WTC11 (cell line): ENCODE results near the gene RPS15.

ENCODE experiments used
- ETV6 ChIP-seq: sonication (generic); formaldehyde crosslinking; IDR thresholded peaks from 2 replicates; pipeline ENCODE4 v1.8.1; 2022; ENCODE audit warnings: mild to moderate bottlenecking, missing genetic modification reagents
- GABPB1 ChIP-seq: sonication (generic); formaldehyde crosslinking; IDR thresholded peaks from 2 replicates; pipeline ENCODE4 v1.8.1; 2023; ENCODE audit warnings: mild to moderate bottlenecking, missing genetic modification reagents
- KAT7 ChIP-seq: sonication (generic); formaldehyde crosslinking; IDR thresholded peaks from 2 replicates; pipeline ENCODE4 v1.8.1; 2023; ENCODE audit warnings: missing genetic modification reagents, mild to moderate bottlenecking, borderline replicate concordance
- NR2C2 ChIP-seq: sonication (generic); formaldehyde crosslinking; IDR thresholded peaks from 2 replicates; pipeline ENCODE4 v1.8.0; 2022; ENCODE audit warnings: mild to moderate bottlenecking, missing genetic modification reagents
- ZNF232 ChIP-seq: sonication (generic); formaldehyde crosslinking; IDR thresholded peaks from 2 replicates; pipeline ENCODE4 v1.8.0; 2022; ENCODE audit warnings: mild to moderate bottlenecking, missing genetic modification reagents
- TF ChIP-seq, protein P1 (sequence below): sonication (generic); formaldehyde crosslinking; IDR thresholded peaks from 2 replicates; pipeline ENCODE4 v1.8.0; 2023; ENCODE audit warnings: missing genetic modification reagents, mild to moderate bottlenecking, borderline replicate concordance
- TF ChIP-seq, protein P2 (sequence below): fragments of 200-600 bp; IDR thresholded peaks from 2 replicates; pipeline ENCODE4 v1.8.0; 2022; ENCODE audit warnings: antibody characterized with exemption
- TF ChIP-seq, protein P3 (sequence below): sonication (generic); formaldehyde crosslinking; IDR thresholded peaks from 2 replicates; pipeline ENCODE4 v1.8.1; 2023; ENCODE audit warnings: mild to moderate bottlenecking, missing genetic modification reagents, moderate library complexity
- TF ChIP-seq, protein P4 (sequence below): sonication (generic); formaldehyde crosslinking; IDR thresholded peaks from 2 replicates; pipeline ENCODE4 v1.8.0; 2022; ENCODE audit warnings: mild to moderate bottlenecking, missing genetic modification reagents
- TF ChIP-seq, protein P5 (sequence below): sonication (generic); formaldehyde crosslinking; IDR thresholded peaks from 2 replicates; pipeline ENCODE4 v1.8.0; 2023; ENCODE audit warnings: missing genetic modification reagents

DNA sequence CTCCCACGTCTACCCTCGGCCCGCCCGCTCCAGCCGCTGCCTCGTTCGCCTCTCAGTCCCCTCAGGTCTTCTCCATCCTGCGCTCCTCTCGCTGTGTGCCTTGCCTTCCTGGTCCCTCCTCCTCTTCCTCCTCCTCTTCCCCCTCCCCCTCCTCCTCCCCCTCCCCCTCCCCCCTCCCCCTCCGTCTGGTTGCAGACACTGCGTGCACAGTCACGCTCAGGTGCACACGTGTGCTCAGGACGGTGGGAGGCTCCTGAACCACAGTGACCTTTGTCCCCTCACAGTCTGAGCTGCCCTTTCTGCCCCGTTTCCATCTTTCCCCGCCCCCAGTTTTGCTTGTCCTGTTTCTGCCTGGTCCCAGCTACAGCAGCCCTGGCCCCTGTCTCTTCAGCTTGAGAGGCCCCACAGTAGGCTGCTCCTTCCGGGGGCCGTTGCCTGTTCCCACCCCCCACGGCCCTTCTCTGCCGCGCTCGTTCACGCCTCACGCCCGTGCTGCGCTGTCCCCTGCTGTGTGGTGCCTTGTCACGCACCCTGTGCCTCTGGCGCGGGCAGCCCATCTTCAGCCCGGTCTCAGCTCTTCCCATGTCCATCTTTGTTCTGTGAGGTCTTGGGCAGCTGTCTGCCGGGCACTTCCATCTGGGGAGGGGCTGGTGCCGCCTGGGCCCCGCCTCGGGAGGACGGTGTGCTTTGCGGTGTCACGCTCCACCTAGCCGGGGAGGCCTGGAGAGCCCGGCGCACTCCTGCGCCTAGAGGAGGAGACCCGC is 13.8 kb upstream of the RPS15 start:
- TF ChIP-seq KAT7 (CRISPR knock-in tag), result no peak
- TF ChIP-seq, protein P1, sequence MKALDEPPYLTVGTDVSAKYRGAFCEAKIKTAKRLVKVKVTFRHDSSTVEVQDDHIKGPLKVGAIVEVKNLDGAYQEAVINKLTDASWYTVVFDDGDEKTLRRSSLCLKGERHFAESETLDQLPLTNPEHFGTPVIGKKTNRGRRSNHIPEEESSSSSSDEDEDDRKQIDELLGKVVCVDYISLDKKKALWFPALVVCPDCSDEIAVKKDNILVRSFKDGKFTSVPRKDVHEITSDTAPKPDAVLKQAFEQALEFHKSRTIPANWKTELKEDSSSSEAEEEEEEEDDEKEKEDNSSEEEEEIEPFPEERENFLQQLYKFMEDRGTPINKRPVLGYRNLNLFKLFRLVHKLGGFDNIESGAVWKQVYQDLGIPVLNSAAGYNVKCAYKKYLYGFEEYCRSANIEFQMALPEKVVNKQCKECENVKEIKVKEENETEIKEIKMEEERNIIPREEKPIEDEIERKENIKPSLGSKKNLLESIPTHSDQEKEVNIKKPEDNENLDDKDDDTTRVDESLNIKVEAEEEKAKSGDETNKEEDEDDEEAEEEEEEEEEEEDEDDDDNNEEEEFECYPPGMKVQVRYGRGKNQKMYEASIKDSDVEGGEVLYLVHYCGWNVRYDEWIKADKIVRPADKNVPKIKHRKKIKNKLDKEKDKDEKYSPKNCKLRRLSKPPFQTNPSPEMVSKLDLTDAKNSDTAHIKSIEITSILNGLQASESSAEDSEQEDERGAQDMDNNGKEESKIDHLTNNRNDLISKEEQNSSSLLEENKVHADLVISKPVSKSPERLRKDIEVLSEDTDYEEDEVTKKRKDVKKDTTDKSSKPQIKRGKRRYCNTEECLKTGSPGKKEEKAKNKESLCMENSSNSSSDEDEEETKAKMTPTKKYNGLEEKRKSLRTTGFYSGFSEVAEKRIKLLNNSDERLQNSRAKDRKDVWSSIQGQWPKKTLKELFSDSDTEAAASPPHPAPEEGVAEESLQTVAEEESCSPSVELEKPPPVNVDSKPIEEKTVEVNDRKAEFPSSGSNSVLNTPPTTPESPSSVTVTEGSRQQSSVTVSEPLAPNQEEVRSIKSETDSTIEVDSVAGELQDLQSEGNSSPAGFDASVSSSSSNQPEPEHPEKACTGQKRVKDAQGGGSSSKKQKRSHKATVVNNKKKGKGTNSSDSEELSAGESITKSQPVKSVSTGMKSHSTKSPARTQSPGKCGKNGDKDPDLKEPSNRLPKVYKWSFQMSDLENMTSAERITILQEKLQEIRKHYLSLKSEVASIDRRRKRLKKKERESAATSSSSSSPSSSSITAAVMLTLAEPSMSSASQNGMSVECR (CRISPR knock-in tag), result no peak
- TF ChIP-seq GABPB1 (CRISPR knock-in tag), result no peak
- no peak for TF ChIP-seq ZNF232
- TF ChIP-seq, protein P2, sequence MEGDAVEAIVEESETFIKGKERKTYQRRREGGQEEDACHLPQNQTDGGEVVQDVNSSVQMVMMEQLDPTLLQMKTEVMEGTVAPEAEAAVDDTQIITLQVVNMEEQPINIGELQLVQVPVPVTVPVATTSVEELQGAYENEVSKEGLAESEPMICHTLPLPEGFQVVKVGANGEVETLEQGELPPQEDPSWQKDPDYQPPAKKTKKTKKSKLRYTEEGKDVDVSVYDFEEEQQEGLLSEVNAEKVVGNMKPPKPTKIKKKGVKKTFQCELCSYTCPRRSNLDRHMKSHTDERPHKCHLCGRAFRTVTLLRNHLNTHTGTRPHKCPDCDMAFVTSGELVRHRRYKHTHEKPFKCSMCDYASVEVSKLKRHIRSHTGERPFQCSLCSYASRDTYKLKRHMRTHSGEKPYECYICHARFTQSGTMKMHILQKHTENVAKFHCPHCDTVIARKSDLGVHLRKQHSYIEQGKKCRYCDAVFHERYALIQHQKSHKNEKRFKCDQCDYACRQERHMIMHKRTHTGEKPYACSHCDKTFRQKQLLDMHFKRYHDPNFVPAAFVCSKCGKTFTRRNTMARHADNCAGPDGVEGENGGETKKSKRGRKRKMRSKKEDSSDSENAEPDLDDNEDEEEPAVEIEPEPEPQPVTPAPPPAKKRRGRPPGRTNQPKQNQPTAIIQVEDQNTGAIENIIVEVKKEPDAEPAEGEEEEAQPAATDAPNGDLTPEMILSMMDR, result no peak
- TF ChIP-seq NR2C2, result no peak
- TF ChIP-seq, protein P3, sequence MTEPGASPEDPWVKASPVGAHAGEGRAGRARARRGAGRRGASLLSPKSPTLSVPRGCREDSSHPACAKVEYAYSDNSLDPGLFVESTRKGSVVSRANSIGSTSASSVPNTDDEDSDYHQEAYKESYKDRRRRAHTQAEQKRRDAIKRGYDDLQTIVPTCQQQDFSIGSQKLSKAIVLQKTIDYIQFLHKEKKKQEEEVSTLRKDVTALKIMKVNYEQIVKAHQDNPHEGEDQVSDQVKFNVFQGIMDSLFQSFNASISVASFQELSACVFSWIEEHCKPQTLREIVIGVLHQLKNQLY (CRISPR knock-in tag), result no peak
- TF ChIP-seq, protein P4, sequence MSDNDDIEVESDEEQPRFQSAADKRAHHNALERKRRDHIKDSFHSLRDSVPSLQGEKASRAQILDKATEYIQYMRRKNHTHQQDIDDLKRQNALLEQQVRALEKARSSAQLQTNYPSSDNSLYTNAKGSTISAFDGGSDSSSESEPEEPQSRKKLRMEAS (CRISPR knock-in tag), result no peak
- TF ChIP-seq ETV6, result no peak
- TF ChIP-seq, protein P5, sequence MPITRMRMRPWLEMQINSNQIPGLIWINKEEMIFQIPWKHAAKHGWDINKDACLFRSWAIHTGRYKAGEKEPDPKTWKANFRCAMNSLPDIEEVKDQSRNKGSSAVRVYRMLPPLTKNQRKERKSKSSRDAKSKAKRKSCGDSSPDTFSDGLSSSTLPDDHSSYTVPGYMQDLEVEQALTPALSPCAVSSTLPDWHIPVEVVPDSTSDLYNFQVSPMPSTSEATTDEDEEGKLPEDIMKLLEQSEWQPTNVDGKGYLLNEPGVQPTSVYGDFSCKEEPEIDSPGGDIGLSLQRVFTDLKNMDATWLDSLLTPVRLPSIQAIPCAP, result no peak
